UCSD-AML1 (cell line): ENCODE results near the gene CCDC24.

ENCODE experiments used
- DNase-seq: peaks from one replicate; lab custom pipeline; 2025; ENCODE audit not compliant: unreplicated experiment; lab: John Stamatoyannopoulos, UW

The CCDC24 gene

DNA sequence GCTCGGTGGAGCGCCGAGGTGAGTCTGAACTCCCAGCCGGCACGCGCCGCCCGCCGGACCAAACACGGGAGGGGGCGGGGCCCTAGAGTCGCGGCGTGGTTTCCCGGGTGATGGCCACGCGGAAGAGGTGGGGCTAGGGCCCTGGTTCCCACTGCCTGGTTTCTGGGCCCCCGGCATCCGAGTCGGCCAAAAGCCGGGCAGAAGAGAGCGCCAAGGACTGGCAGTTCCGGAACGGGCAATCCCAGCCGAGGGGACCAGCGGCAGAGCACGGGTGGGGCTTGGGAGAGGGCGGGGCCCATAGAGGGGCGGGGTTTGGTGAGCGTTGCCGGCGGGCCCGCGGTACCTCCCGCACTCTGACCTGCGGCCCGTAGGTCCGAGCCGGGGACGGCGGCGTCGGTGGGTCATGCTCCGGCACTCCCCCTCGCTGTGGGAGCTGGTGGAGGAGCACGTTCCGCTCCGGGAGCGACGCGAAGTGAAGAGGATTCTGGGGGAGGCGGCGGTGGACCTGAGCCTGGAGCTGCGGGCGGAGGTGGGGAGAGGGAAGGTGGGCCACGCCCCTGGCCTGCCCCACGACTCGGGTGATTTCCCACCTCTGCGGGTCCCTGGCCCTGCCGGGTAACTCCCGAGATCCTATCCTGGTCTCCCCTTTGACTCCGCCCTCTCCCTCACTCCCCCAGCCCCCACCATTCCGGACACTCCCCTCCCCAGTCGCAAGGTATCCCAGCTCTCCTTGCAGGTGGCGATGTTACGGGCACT lies at the start of gene CCDC24:
Gene CCDC24 (plus strand): TSS at position 124 of the 756 bp plus-strand sequence. CDS start 280 bp downstream, at position 404.
- DNase-seq: peak; percentile 80

DNA sequence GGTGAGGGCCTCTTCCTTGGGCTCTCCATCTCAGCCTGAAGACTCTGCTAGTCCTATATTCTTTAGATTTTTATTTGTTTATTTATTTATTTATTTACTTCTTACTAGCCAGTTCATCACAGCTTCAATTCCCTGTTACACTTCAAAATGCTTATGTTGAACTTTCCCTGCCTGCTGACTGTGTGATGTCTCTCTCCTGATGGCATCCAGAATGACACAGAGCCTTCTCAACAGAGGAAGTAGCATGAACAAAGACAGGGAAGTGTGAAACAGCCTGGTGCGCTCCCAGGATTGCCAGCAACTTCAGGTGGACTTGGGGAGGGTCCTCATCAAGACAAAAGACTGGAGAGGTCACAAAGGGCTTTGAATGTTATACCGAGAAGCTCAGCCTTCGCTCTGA lies 49.0 kb upstream of the CCDC24 start:
- DNase-seq: no peak

DNA sequence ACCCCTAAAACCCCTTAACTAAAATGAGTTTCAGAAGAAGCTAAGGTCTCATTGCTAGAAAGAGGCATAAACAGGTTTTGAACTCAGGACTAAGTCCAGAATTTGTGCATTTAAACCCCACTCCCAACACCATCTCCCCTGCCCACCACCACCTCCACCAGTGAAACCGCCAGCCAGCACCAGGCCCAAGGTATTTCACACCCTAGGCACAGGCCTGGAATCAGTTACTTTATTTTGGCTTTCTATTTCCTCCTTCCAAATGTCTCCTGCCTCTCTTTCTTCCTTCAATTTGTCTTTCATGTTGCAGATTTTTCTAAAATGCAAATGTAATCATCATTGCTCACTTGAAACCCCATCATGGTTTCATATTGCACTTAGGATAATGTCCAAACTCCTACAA lies 46.5 kb upstream of the CCDC24 start:
- DNase-seq: no peak

DNA sequence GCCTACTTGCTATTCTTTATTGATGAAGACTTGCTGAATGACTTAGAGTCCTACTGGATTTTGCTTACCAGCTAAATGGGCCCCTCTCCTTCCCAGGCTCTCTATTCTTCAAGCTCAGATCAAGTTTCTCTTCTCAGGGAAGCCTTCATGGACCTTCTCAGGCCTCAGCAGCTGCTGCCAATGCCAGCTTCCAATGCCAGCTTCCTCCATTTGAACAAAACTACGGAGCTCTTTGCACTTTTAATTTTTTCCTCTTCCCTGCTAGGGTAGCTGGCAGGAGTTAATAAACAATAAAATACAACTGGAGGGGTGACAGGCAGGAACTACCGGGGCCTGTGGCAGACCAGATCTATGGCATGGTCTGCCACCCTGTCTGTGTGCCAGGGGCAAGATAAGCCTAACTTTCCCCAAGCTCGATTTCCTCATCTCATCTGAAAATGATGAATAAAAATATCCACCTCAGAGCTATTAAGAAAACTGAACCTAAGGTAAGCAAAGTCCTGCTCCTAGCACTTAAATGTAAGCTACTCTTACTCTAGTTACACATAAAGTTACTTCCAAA lies 45.6 kb upstream of the CCDC24 start:
- no peak for DNase-seq

DNA sequence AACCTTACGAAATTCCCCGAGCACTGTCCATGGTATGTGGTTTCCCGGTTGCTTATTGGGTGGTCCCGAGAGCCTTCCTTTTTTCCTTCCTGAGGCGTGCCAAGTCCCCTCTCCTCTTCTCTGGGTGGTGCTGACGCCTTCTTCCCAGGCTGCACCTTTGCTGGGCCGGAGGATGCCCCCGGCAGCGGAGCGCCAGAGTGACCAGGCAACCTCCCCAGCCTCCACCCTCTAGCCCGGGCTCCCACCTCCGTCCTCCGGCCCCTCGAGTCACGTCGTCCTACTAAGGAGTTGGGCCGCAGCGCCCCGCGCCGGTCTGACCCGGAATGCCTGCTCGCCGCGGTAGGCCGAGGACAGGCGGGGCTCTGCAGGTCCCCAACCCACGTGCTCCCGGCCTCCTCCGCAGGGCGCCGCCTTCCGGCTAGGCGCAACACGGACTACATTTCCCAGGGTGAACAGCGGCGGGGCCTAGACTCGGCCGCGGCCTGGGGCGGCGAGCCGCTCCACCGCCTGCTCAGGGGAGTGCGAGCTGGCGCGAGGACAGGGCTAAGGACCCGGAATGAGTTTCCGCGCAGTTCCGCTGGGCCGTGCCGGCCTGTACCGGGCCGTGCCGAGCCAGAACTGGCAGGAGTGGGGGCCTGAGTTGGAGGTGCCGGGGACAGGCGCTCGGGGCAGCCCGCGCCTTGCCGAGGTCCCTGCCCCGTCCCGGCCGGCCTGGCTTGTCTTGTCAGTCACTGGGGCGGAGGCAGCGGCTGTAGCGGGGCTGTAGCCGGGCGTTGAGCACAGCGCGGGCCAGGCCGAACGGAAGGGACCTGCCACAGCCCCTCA lies 45.0 kb upstream of the CCDC24 start, which contains the start of gene IPO13:
Gene IPO13 (plus strand): TSS at position 715 of the 825 bp plus-strand sequence. CDS start 651 bp downstream, outside the sequence.
- DNase-seq: peak; percentile 97

DNA sequence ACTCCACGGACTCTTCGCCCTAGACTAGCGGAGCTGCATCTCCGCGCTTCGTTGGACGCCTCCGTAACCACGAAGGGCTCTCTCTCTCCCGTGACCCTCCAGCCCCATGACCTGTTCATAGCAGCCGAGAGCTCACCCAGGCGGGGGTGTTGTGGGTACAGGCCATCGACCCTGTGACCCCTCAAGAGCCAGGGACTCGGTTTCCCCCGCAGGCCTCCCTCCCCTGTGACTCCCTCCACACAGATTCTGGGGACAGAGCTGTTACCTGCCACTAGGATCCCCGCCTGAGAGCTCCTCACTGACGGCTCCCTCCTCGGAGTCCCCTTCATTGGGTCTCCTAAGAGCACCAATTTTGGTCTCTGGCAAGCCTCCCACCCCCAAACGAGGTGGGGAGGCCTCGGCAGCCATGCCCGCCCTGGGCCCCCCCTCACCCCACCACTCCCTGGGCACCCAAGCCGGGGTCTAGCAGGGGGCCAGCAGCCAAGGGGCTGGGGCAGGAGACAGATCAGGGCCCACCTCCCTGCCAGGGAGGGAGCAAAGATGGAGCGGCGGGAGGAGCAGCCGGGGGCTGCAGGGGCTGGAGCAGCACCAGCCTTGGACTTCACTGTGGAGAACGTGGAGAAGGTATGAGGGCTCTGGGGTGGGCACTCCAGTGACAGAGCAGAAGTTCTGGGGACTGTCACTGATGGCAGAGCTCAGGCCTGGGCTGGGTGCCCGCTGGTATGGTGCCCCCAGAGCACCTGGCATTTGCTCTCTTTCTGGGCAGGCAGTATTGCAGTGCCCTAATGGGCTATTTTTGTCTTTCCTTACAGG lies 44.1 kb upstream of the CCDC24 start:
- no peak for DNase-seq

DNA sequence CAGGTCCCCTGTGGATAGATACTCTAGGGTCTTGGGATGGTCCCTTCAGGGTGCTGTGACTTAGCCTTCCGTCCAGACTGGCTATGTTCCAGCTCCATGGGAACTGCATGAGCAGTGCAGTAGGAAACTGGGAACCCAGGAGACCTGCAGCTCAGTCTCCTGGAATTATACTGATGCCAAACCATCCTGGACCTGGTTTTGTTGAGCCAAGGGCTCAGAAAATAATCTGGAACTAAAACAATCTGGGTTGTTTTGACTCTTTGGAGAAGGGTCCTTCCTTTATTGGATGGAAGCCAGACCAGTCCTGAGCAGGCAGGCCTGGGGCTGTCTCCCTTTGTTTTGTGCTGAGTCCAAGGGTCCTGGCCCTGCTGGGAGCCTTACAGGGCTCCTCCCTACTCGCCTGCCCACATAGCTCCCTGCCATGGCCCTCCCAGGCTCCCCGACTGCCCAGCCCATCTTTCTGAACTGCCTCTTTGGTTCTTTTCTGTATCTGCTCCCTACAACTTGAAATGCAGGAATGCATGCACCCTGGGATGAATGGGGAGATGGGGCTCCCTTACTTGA lies 43.4 kb upstream of the CCDC24 start:
- DNase-seq: no peak

DNA sequence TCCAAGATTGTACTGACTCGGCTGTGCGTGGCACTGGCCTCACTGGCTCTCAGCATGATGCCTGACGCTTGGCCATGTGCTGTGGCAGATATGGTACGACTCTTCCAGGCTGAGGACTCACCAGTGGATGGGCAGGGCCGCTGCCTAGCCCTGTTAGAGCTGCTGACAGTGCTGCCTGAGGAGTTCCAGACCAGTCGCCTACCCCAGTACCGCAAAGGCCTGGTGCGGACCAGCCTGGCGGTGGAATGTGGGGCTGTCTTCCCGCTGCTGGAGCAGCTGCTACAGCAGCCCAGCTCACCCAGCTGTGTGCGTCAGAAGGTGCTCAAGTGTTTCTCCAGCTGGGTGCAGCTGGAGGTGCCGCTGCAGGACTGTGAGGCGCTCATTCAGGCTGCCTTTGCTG lies 41.7 kb upstream of the CCDC24 start:
- no peak for DNase-seq

DNA sequence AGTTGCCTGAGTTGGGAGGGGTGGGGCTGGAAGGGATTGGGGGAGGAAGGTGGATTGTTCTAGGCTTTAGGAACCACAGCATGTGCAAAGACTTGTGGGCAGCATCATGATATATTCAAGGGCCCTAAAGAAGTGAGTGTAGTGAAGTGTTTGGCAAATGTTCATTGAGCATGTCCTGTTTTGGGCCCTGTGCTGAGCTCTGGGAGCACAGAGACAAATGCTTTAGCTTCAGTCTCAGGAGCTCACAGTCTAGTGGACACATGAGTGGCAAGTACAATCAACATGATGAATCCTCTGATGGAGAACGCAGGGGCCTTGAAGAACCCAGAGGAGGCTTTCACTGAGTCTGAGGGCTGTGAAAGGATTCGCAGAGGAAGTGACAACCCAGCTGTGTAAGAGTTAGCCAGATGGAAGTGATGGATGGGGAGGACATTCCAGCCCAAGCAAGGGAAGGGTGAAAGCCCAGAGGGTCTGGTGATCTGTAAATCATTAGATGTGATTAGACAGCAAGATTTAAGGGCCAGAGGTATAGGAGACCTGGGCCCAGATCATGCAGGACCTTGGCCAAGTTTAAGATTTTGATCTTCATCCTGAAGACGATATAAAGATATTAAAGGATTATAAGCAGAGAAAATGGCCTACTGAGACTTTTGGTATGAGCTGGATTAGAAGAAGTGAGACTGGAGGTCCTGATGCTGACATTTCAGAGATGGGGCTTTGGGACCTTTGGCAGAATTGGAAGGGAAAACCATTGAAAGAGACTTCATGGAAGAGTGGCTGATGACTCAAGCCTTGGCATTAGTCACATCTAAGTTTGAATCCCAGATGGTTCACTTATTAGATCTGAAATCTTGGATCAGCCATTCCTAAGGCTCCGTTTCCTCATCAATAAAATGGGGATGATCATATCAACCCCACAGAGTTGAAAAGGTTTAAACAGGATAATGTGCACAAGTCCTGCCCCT lies 40.1 kb upstream of the CCDC24 start:
- no peak for DNase-seq

DNA sequence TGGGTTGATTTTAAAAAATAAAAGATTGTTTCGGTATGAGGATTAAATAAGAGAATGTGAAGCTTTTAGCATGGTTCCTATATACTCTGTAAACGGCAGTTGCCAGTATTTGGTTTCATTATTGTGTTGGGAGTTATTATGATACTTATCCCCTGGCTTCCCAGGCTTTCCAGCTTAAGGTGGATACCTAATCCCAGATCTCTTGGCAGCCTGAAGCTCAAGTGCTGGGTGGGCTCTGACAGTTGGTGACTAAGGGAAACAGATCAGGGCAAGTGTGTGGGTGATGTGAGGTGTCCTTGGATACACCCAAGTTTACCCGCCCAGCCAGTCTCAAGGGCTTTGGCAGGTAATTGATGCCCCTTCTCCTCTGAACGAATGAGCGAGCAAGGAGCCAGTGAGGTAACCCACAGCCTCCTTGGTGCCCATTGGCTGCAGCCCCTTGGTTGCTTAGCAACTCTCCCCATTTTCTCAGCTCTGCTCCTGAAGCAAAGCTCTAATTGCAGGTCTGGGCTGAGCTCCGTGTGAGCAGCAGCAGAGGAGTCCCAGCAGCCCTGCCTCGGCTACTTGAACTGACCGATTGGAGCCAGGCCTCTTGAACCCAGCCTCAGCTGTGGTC lies 38.6 kb upstream of the CCDC24 start:
- DNase-seq: no peak

DNA sequence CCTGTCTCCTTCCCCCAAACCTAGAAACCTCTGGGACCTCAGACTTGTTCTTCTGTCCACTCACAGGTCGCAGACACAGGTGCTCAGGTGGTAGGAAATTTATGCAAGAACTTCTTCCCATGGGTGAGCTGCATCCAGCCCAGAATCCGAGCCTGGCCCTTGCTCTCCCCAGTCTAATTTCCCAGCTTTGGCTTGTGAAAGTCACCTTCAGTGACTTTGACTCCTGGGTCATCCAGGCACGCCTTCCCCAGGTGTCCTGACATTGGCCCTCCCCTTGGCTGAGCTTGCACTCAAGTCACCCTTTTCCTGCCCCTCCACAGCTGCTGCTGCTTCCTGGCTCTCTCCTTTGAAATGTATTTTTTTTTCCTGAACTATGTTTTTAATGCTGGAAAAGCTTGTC lies 38.0 kb upstream of the CCDC24 start:
- no peak for DNase-seq

DNA sequence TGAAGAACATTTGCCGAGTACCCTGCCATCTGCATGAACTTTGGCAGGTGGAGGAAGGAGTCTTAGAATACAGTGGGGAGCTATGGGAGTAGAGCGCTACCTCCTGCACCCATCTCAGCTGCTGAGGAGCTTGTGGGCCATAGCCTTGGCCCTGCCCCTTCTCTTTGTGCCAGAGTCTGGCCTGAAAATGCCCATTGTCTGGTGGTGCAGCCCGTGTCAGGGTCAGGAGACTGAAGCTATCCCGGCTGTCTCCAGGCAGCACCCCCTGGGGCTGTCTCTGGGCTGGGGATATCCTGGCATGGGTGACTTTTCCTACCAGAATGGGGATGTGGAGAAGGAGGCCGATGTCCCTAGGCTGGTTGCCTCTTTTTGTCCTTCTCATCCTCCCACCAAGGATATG lies 37.4 kb upstream of the CCDC24 start:
- DNase-seq: no peak

DNA sequence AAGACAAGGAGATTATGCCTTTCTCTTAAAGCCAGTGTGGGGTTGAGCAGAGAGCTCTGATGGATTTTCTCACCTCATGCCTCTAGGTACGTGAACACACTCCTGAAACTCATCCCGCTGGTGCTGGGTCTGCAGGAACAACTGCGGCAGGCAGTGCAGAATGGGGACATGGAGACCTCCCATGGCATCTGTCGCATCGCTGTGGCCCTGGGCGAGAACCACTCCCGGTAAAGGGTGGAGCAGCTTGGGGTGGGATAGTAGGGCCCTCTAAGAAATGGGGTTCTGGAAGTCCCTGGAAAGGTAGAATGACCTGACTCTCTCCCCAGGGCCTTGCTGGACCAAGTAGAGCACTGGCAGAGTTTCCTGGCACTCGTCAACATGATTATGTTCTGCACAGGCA lies 35.2 kb upstream of the CCDC24 start:
- DNase-seq: no peak

DNA sequence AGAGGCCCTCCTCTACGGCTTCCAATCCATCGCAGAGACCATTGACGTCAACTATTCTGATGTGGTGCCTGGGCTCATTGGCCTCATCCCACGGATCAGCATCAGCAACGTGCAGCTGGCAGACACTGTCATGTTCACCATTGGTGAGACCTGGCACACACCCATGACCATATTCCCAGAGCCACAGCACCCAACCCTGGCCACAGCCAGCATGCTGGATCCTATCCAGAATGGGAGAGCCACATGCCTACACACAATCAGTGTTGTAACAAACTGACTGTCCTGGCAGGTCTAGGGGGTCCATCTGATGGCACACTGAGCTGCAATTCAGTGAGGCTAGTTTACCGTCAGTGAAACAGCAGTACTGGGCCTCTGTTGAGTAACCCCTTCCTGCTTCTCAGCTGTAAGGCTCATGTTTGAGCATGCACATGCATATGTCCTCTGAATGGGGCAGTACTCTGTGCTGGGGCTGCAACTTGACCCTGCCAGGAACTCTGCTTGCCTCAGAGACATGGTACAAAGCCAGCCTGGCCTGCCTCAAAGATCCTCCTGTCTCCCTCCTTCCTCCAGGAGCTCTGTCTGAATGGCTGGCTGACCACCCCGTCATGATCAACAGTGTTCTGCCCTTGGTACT lies 33.9 kb upstream of the CCDC24 start:
- no peak for DNase-seq

DNA sequence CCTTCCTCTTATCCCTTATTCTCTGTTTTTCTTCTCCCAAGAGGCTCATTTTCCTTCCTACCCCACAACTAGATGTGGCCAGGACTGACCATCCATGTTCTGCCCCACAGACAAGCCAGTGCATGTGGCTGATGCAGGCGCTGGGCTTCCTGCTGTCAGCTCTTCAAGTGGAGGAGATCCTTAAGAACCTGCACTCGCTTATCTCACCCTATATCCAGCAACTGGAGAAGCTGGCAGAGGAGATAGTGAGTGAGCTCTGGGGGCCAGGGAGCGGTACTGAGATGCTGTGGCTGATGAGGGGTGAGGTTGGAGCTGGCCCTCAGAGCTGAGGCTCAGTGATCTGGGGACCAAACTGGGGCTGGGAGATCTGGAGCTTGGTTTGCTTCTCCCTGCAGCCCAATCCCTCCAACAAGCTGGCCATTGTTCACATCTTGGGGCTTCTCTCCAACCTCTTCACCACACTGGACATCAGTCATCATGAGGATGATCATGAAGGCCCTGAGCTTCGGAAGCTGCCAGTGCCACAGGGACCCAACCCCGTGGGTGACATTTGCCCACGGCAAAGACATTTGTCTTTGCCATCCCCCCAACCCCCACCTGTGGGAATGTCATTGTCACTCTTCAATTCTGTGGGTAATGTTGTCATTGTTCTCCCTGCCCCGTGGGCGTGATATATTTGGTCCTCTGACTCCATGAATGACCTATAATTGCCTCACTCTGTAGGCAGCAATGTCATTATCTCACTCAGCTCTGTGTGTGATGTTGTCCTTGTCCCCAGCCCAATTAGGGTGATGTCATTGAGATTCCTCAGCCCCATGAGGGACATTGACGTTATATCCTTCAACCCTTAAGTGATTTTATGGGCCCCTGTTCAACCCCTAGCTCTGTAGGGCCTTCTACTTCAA lies 32.8 kb upstream of the CCDC24 start:
- no peak for DNase-seq

DNA sequence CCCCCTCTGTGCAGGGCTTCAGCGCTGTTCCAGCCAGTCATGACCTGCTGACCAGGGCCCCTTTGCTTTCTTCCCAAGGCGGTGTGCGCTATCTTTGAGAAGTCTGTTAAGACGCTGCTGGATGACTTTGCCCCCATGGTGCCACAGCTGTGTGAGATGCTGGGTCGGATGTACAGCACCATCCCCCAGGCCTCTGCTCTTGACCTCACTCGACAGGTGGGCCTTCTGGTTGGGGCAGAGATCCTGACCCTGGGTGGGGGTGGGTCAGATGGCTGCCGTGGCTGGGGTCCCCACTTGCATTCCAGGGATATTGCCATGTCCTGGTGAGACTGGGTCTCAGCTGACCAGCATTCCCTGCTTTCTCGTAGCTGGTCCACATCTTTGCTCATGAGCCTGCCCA lies 30.6 kb upstream of the CCDC24 start:
- DNase-seq: no peak

DNA sequence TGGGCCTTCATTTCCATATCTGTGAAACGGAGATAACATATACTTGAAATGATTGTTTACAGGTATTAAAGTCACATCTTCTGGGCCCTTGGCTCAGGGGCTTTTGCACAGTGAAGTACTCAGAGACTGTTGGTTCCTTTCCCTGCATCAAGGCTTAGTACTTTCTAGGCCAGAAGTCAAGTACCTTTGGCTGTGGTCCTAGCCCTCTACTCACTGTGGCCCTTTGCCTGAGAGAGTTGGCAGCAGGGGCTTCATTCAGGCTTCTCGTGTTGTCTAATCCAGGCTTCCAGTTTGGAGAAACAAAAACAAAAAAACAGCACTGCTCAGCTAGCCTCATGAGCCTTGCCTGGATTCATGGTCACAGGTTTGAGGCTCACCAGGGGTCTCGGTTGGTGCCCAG lies 29.7 kb upstream of the CCDC24 start:
- no peak for DNase-seq

DNA sequence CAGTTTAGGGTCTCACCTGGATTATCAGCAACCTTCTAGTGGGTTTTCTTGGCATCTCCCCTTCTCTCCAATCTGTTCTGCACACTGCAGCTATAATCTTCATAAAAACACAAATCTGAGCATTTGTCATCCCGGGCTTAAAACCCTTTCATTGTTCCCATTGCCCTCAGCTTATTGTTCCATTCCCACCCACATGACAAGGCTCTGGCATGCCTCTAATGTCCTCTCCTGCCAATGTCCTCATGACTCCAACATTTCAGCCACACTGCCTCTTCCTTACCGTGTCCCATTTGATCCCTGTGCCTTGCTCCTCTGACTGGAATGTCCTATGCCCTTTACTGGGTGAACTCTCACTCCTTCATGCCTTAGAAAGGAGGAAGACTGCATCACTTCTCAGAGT lies 29.1 kb upstream of the CCDC24 start:
- DNase-seq: no peak
